IPS-15b (cell line): ENCODE data around the gene INF2.

Experiments
- H3K27me3 ChIP-seq: one replicate; pipeline ENCODE4 v1.6.1; 2013; ENCODE audit warnings: low read length; ENCODE audit not compliant: control insufficient read depth, insufficient read depth
- H3K36me3 ChIP-seq: one replicate; pipeline ENCODE4 v1.6.1; 2013; ENCODE audit warnings: low read length; ENCODE audit not compliant: control insufficient read depth, insufficient read depth
- H3K4me1 ChIP-seq: one replicate; pipeline ENCODE4 v1.6.1; 2013; ENCODE audit warnings: mild to moderate bottlenecking, low read length; ENCODE audit not compliant: control insufficient read depth, insufficient read depth
- H3K4me3 ChIP-seq: one replicate; pipeline ENCODE4 v1.5.1; 2013; ENCODE audit warnings: low read depth, low read length
- H3K9ac ChIP-seq: one replicate; pipeline ENCODE4 v1.6.1; 2013; ENCODE audit warnings: low read depth, mild to moderate bottlenecking, low read length
- H3K9me3 ChIP-seq: one replicate; pipeline ENCODE4 v1.6.1; 2013; ENCODE audit warnings: mild to moderate bottlenecking, low read length; ENCODE audit not compliant: control insufficient read depth, insufficient read depth

INF2 gene

GRCh38 chr14:104751539-104752422, 62.4 kb downstream of the INF2 start:
- H3K27me3 ChIP-seq: no peaks in the 10 kb centered on the region
- H3K36me3 ChIP-seq: peaks cover 17% of the 10 kb centered on the region
- no peaks in the 10 kb centered on the region for H3K4me1 ChIP-seq
- H3K9me3 ChIP-seq: no peaks in the 10 kb centered on the region
- no peak overlapping the region for H3K9ac ChIP-seq
- peak overlapping the region; percentile 56 for H3K4me3 ChIP-seq

- Histone ChIP-seq H3K27me3 (no peaks in the 10 kb centered on the region), H3K4me3 (peak overlapping the region; percentile 88), H3K9ac (no peak overlapping the region), H3K9me3 (no peaks in the 10 kb centered on the region), H3K36me3 (peaks cover 22% of the 10 kb centered on the region), H3K4me1 (no peaks in the 10 kb centered on the region)
Observed at GRCh38 chr14:104752423-104752734, 63.0 kb downstream of the INF2 start.

- H3K4me1 ChIP-seq: no peaks in the 10 kb centered on the region
- H3K9me3 ChIP-seq: no peaks in the 10 kb centered on the region
- peak within 1 kb of the TSS; percentile 90 for H3K9ac ChIP-seq
- peak within 1 kb of the TSS; percentile 88 for H3K4me3 ChIP-seq
- peaks cover 28% of the 10 kb centered on the region for H3K36me3 ChIP-seq
- H3K27me3 ChIP-seq: no peaks in the 10 kb centered on the region
Observed at GRCh38 chr14:104752735-104753527, 63.5 kb downstream of the INF2 start, which contains the start of gene SIVA1. TSS of gene SIVA1 (plus strand) at chr14:104753147. CDS start at chr14:104753202, 55 bp downstream.

GRCh38 chr14:104753528-104754212, 64.3 kb downstream of the INF2 start:
- peak overlapping the region; percentile 90 for H3K9ac ChIP-seq
- H3K36me3 ChIP-seq: peaks cover 33% of the 10 kb centered on the region
- peak overlapping the region; percentile 88 for H3K4me3 ChIP-seq
- H3K4me1 ChIP-seq: no peaks in the 10 kb centered on the region
- no peaks in the 10 kb centered on the region for H3K27me3 ChIP-seq
- H3K9me3 ChIP-seq: no peaks in the 10 kb centered on the region

- H3K4me1 ChIP-seq: no peaks in the 10 kb centered on the region
- peaks cover 39% of the 10 kb centered on the region for H3K36me3 ChIP-seq
- peak overlapping the region; percentile 90 for H3K9ac ChIP-seq
- no peaks in the 10 kb centered on the region for H3K9me3 ChIP-seq
- H3K27me3 ChIP-seq: no peaks in the 10 kb centered on the region
- H3K4me3 ChIP-seq: peak overlapping the region; percentile 88
Observed at GRCh38 chr14:104754213-104754851, 64.9 kb downstream of the INF2 start.

GRCh38 chr14:104755621-104756020, 66.2 kb downstream of the INF2 start:
- H3K36me3 ChIP-seq: peaks cover 46% of the 10 kb centered on the region

GRCh38 chr14:104756477-104757237, 67.2 kb downstream of the INF2 start:
- H3K4me1 ChIP-seq: peaks cover 3% of the 10 kb centered on the region
- H3K9me3 ChIP-seq: no peaks in the 10 kb centered on the region
- H3K27me3 ChIP-seq: no peaks in the 10 kb centered on the region
- no peak overlapping the region for H3K9ac ChIP-seq
- H3K4me3 ChIP-seq: no peak overlapping the region
- peaks cover 50% of the 10 kb centered on the region for H3K36me3 ChIP-seq

More at GRCh38 chr14:104755621-104756020, 66.2 kb downstream of the INF2 start:
- no peaks in the 10 kb centered on the region for H3K4me1 ChIP-seq
- H3K9ac ChIP-seq: no peak overlapping the region
- no peaks in the 10 kb centered on the region for H3K27me3 ChIP-seq
- no peaks in the 10 kb centered on the region for H3K9me3 ChIP-seq
- no peak overlapping the region for H3K4me3 ChIP-seq

GRCh38 chr14:104757238-104757585, 67.8 kb downstream of the INF2 start:
- Histone ChIP-seq H3K9ac (no peak overlapping the region), H3K4me3 (no peak overlapping the region), H3K36me3 (peaks cover 50% of the 10 kb centered on the region), H3K27me3 (no peaks in the 10 kb centered on the region), H3K4me1 (peaks cover 3% of the 10 kb centered on the region), H3K9me3 (no peaks in the 10 kb centered on the region)

GRCh38 chr14:104757681-104758392, 68.4 kb downstream of the INF2 start:
- H3K9ac ChIP-seq: no peak overlapping the region
- peaks cover 3% of the 10 kb centered on the region for H3K4me1 ChIP-seq

More at GRCh38 chr14:104757681-104758392, 68.4 kb downstream of the INF2 start:
- Histone ChIP-seq H3K4me3 (no peak overlapping the region), H3K27me3 (no peaks in the 10 kb centered on the region), H3K9me3 (no peaks in the 10 kb centered on the region), H3K36me3 (peaks cover 50% of the 10 kb centered on the region)
